HEK293T (cell line): ENCODE data around the gene SH3RF3.

ENCODE experiments used
- ARNT ChIP-seq: fragments of 450-650 bp; IDR thresholded peaks from 2 replicates; pipeline ENCODE4 v1.6.1; 2017; ENCODE audit warnings: mild to moderate bottlenecking
- BHLHE40 ChIP-seq: fragments of 450-650 bp; IDR thresholded peaks from 2 replicates; pipeline ENCODE4 v1.6.1; 2016; ENCODE audit warnings: mild to moderate bottlenecking, moderate library complexity, borderline replicate concordance
- FOXA1 ChIP-seq: fragments of 450-650 bp; IDR thresholded peaks from 2 replicates; pipeline ENCODE4 v1.6.1; 2016; ENCODE audit warnings: mild to moderate bottlenecking
- PKNOX1 ChIP-seq: fragments of 450-650 bp; IDR thresholded peaks from 2 replicates; pipeline ENCODE4 v1.6.1; 2016
- SUZ12 ChIP-seq: fragments of 450-650 bp; IDR thresholded peaks from 2 replicates; pipeline ENCODE4 v1.6.1; 2016; ENCODE audit warnings: mild to moderate bottlenecking

- TF ChIP-seq ARNT (no peak), FOXA1 (no peak), BHLHE40 (no peak), SUZ12 (no peak), PKNOX1 (no peak)
These were observed 163.4 kb downstream of the SH3RF3 start for GRCh38 chr2:109292386-109292785.
